Inflammatory macrophage treated with lipopolysaccharide for 4 hours (primary cell): Measurements from ENCODE around the gene RIN3.
A peak's percentile ranks its signal among the peaks of the same experiment; 100 is the strongest.

Experiments used
- DNase-seq: peaks from one replicate; pipeline ENCODE4 v3.0.0-alpha.2; 2020

RIN3 gene, protein sequence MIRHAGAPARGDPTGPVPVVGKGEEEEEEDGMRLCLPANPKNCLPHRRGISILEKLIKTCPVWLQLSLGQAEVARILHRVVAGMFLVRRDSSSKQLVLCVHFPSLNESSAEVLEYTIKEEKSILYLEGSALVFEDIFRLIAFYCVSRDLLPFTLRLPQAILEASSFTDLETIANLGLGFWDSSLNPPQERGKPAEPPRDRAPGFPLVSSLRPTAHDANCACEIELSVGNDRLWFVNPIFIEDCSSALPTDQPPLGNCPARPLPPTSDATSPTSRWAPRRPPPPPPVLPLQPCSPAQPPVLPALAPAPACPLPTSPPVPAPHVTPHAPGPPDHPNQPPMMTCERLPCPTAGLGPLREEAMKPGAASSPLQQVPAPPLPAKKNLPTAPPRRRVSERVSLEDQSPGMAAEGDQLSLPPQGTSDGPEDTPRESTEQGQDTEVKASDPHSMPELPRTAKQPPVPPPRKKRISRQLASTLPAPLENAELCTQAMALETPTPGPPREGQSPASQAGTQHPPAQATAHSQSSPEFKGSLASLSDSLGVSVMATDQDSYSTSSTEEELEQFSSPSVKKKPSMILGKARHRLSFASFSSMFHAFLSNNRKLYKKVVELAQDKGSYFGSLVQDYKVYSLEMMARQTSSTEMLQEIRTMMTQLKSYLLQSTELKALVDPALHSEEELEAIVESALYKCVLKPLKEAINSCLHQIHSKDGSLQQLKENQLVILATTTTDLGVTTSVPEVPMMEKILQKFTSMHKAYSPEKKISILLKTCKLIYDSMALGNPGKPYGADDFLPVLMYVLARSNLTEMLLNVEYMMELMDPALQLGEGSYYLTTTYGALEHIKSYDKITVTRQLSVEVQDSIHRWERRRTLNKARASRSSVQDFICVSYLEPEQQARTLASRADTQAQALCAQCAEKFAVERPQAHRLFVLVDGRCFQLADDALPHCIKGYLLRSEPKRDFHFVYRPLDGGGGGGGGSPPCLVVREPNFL

GRCh38 chr14:92513204-92513965 is at the start of gene RIN3:
TSS of gene RIN3 (plus strand) at chr14:92513781. CDS start at chr14:92513933, 152 bp downstream.
- DNase-seq: peak; percentile 77

DNA sequence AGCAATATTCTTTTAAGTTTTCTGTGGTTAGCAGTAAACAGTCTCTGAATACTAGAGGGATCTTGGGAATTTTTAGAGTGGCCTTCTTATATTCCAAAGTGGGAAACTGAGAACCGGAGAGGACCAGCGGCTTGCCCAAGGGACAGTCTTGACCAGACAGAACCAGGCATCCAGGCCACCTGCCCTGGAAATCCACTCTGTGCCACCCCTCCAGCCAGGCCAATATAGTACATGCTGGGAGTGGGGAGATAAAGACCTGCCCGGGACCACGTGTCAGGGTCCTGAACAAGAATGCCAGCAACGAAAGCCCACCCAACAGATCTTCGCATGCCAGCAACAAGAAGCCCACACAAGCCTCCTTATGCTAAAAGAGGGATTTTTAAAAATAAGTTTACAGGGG is 49.4 kb upstream of the RIN3 start:
- no peak for DNase-seq

DNA sequence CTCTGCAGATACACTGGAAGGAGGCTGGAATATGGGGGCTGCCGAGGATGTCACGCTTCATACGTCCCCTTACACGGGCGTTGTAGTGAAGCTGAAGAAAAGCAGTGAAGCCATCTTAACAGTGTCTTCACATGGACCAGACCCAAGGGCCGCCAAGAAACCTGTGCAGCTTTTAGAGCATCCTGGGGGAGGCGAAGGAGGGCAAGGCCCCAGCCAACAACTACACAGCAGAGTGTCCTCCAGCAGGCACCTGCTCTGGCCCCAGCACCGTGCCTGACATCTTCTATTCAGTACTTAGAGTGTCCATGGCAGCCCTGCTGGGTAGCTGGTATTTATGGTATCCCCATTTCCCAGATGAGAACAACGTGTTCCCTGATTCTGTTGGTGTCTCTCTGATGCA is 48.9 kb upstream of the RIN3 start:
- no peak for DNase-seq

DNA sequence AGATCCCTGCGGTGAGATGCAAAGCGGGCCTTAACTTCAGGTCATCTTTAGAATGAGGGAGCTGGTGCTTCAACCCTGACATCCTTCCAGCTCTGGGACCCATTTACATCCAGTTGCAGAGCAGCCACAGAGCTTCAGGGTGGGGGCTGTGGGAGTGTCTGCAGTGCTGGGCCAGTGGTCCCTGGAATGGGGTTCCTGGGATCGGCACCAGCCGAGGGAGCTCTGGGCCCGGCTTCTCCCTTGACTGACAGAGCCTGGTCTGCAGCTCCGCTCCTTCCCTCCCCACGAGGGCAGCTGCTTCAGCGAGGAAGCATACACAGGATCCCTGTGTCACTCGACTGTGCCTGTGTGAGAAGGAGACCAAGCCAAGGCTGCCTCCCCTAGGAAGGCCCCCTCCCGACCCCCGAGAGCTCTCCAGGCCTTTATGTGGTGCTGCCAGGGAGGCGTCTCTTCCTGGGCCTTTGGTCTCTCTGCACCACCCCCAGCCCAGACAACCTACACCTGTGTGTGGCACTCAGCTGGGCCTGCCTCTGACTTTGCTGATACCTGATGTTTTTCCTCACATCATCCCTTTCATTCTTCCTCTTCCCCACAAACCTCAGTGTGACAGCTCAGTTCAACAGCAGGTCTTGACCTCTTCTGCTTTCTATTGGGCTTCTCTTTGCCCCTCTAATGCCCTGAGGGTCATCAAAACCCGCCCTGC is 48.1 kb upstream of the RIN3 start:
- peak; percentile 12 for DNase-seq

DNA sequence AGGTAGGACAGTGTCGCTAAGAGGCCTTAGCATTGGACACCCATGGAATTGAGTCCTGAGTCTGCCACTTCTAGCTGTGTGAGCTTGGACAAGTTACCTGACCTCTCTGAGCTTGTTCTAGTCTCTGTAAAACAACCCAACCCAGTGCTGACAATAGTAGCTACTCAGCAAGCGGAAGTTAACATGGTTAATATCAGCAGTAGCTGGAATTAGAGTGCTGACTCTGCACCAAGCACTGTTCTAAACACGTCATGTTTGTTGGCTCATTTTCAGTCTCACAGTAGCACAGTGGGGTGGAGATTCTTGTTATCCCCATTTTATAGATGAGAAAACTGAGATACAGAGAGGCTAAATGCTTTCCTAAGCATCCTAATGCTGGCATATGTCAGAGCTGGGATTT is 47.5 kb upstream of the RIN3 start:
- DNase-seq: peak; percentile 75

- no peak for DNase-seq
Observed at GRCh38 chr14:92469515-92469914, 44.1 kb upstream of the RIN3 start.

DNA sequence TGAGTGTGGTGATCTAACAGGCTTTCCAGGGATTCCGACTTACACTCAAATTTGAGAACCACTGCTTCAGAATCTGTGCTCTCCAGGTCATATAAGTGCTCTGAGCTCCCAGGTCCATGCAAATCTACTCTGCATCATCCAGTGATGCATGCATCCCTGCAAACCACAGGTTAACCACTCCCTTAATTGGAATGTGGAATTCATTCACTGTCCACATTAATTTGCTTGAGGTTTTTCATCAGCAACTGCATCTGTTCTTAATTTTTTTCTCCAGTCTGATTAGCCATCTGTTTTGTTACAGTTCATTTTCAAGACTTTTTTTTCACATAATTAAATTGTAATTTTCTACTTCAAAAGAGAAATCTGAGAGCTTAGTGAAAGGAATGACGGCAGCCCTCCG is 43.4 kb upstream of the RIN3 start:
- no peak for DNase-seq

DNA sequence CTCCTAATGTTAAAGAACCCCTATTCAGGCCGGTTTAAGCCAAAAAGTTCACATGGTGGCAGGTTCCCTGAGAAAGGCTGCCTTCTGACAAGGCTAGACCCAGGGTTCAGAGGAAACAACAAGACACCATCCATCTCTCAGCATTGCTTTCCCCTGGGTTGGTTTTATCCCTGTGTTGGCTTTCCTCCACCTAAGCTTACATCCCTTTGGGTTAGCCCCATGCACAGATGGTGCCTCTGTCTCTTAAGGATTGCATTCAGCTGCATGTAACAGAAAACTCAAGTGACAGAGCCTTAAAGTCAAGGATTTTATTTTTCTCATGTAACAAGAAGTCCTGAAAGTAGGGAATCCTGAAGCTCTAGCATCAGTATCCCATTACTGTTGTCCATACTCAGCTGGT is 42.8 kb upstream of the RIN3 start:
- no peak for DNase-seq

DNA sequence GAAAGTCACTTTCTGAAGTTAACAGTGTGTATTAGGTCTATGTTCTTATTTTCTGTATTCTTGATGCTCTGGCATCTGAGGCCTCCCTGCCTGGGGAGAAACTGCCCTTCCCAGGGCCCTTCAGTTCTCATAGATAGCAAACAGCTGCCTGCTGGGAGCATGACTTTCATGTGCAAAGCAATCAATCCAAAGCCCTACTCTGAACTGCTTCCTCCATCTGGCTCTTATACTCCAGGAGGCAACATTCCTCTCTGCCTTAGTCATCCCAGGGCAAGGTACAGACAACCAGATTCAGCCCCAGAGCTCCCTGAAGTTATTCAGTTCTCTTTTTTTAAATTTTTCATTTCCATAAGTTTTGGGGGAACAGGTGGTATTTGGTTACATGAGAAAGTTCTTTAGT is 41.7 kb upstream of the RIN3 start:
- DNase-seq: no peak

- peak; percentile 75 for DNase-seq
Observed at GRCh38 chr14:92472860-92473259, 40.7 kb upstream of the RIN3 start.

GRCh38 chr14:92473261-92473968 is 40.2 kb upstream of the RIN3 start:
- DNase-seq: peak; percentile 84

- DNase-seq: no peak
Observed at GRCh38 chr14:92473969-92474535, 39.5 kb upstream of the RIN3 start.

GRCh38 chr14:92475037-92475436 is 38.5 kb upstream of the RIN3 start:
- DNase-seq: no peak

- peak; percentile 80 for DNase-seq
Observed at GRCh38 chr14:92475451-92476187, 38.0 kb upstream of the RIN3 start.

- no peak for DNase-seq
Observed at GRCh38 chr14:92480856-92481255, 32.7 kb upstream of the RIN3 start.

GRCh38 chr14:92481386-92481785 is 32.2 kb upstream of the RIN3 start:
- DNase-seq: no peak

DNA sequence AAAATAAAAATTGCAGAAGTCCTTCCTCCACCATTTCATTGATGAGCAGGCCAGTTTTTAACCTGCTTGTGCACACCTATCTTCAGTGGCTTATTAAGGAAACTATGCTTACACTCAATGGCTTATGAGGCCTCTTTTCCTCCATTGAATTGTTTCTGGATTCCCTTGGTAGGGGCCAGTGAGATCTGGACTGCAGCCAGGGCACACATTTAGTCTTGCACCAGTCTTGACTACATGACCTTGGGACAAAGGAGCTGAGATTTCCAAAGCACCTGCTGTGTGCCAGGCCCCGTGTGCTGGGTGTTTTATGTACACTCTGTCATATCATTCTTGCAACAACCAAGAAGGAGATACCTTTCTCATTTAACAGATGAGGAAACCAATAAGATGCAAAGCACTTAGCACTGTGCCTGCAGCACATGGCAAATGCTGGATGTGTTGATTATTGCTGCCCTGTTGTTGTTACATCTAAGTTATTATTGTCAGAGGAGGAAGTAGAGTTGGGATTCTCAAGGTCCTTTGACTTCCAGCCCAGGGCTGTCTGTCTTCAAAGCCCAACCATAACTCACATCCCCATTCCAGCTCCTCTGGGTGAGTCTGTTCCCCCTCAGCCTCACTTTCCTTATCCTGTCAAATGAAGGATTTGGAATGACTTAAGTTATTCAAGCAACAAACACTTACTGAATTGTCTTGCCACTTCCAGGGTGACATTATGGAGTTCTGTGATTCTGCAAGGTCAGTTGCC is 31.6 kb upstream of the RIN3 start:
- no peak for DNase-seq

GRCh38 chr14:92482621-92483319 is 30.8 kb upstream of the RIN3 start:
- DNase-seq: no peak

DNA sequence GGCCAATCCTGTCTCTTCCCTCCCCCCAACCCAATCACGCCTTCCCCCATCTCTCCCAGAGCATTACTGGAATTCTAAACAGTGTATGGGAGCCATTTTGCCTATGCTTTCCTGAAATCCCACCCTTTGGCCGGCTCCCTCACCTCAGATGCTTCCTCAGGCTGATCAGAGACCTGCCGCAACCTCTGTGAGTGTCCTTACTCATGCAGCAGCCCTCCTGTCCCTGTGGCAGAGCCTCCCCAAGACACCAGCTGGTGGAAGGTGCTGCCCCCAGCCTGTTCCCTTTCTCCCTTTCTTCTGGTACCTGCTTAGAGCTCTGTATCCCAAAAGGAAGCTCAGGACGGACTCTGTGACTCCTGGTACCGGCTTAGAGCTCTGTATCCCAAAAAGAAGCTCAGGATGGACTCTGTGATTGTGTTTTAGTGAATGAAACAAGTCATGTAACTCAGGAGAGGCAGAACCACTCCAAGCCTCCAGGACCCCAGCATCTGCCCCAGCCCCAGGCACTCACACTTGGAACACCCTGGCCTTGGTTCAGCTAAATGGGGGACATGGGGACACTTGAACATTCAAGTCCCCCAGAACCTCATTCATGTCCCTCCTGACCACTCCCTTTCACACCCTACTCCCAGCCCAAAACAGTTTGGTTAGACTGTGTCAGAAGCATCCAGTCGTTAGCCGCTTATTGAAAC is 29.3 kb upstream of the RIN3 start:
- no peak for DNase-seq
